Epithelial cell of esophagus (primary cell): ENCODE data around the gene ZNF787.
"Not testable (repeated sequence)": the region's sequence is repeated elsewhere in the genome, so short reads cannot be mapped to it uniquely, and the experiment has no call there.

Experiments used
- DNase-seq: peaks from one replicate; pipeline ENCODE4 v3.0.0; 2010; ENCODE audit warnings: low read depth
- H3K4me3 ChIP-seq: 2 replicates; pipeline ENCODE4 v1.5.1; 2011; ENCODE audit warnings: mild to moderate bottlenecking, low read length, control low read depth
- CTCF ChIP-seq: IDR thresholded peaks from 2 replicates; pipeline ENCODE4 v1.5.1; 2011; ENCODE audit warnings: low read depth, mild to moderate bottlenecking, low read length, control low read depth, inconsistent platforms; ENCODE audit not compliant: insufficient read depth; ENCODE audit errors: missing control alignments

ZNF787 gene

GRCh38 chr19:56150358-56150757 lies 29.3 kb upstream of the ZNF787 start:
- DNase-seq = no peak
- TF ChIP-seq CTCF = no peak
- H3K4me3 ChIP-seq = no peak overlapping the region

- DNase-seq = no peak
- TF ChIP-seq CTCF = no peak
- H3K4me3 ChIP-seq = no peak overlapping the region
Observed at GRCh38 chr19:56149656-56150038, 28.6 kb upstream of the ZNF787 start.

- not testable (repeated sequence) for DNase-seq, H3K4me3 ChIP-seq
Observed at GRCh38 chr19:56148955-56149655, 28.0 kb upstream of the ZNF787 start.

GRCh38 chr19:56148096-56148495 lies 27.0 kb upstream of the ZNF787 start:
- no peak for TF ChIP-seq CTCF

GRCh38 chr19:56147307-56147706 lies 26.2 kb upstream of the ZNF787 start:
- no peak for TF ChIP-seq CTCF
- H3K4me3 ChIP-seq = no peak overlapping the region
- no peak for DNase-seq

More at GRCh38 chr19:56148096-56148495, 27.0 kb upstream of the ZNF787 start:
- H3K4me3 ChIP-seq = no peak overlapping the region
- DNase-seq = no peak

GRCh38 chr19:56146904-56147303 lies 25.8 kb upstream of the ZNF787 start:
- DNase-seq = no peak
- no peak for TF ChIP-seq CTCF
- no peak overlapping the region for H3K4me3 ChIP-seq

GRCh38 chr19:56145698-56146097 lies 24.6 kb upstream of the ZNF787 start:
- no peak overlapping the region for H3K4me3 ChIP-seq
- no peak for DNase-seq
- no peak for TF ChIP-seq CTCF
